HL-60 (cell line): ENCODE data around the gene CHST11.

ENCODE experiments used
- DNase-seq, 2 experiments: peaks; one replicate each; pipeline ENCODE4 v3.0.0-alpha.2; 2010 to 2020; ENCODE audit warnings: low read depth in 1 of 2, low spot score in 1 of 2
- H3K27ac ChIP-seq: fragments of 250-450 bp; sonication (Bioruptor Pico); replicated peaks from 2 replicates; pipeline ENCODE4 v1.5.1; 2020; ENCODE audit warnings: mild to moderate bottlenecking, moderate library complexity
- H3K27me3 ChIP-seq: fragments of 250-450 bp; sonication (Bioruptor Pico); 2 replicates; pipeline ENCODE4 v1.5.1; 2021; ENCODE audit warnings: mild to moderate bottlenecking, moderate library complexity; ENCODE audit not compliant: insufficient read depth, poor library complexity, severe bottlenecking
- H3K4me3 ChIP-seq: replicated peaks from 2 replicates; pipeline ENCODE4 v1.5.1; 2011; ENCODE audit warnings: mild to moderate bottlenecking, control low read depth, low read length; ENCODE audit not compliant: insufficient read depth
- CTCF ChIP-seq: IDR thresholded peaks from one replicate; pipeline ENCODE4 v1.5.1; 2011; ENCODE audit warnings: low read length, control low read depth, inconsistent platforms; ENCODE audit not compliant: insufficient read depth
- GABPA ChIP-seq: IDR thresholded peaks from 2 replicates; pipeline ENCODE4 v1.6.1; 2012; ENCODE audit warnings: low read depth
- POLR2AphosphoS5 ChIP-seq: IDR thresholded peaks from 2 replicates; pipeline ENCODE4 v1.6.1; 2012; ENCODE audit warnings: low read depth
- SPI1 ChIP-seq: IDR thresholded peaks from 2 replicates; pipeline ENCODE4 v1.6.1; 2012; ENCODE audit warnings: low read depth, mild to moderate bottlenecking, borderline replicate concordance
- TF ChIP-seq, protein P1 (sequence below): IDR thresholded peaks from 2 replicates; pipeline ENCODE4 v1.6.1; 2012; ENCODE audit warnings: low read depth; ENCODE audit not compliant: insufficient replicate concordance

Gene CHST11

GRCh38 chr12:104790296-104791125 is 333.8 kb downstream of the CHST11 start:
- TF ChIP-seq SPI1 (no peak), CTCF (peak; percentile 25)
- no peak for DNase-seq
- Histone ChIP-seq H3K27me3 (no peaks in the 10 kb centered on the region), H3K27ac (no peak overlapping the region), H3K4me3 (no peak overlapping the region)

DNA sequence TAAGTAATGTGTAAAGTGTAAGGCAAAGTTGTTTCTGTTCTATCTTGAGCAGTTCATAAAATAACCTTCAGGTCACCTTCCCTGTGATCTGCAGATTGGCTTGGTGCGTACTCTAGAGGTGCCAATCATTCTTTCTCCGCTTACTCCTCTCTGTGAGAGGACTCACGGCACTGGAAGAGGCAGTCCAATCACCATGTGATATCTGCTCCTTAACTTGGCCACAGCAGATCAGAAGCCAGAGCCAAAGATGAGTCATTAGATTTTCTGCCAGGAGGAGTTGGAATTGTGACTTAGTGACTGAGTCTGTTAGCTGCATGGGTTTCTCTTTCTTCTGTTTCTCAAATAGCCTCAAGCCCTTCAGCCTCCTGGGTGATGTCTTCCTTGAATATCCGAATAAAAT is 335.8 kb downstream of the CHST11 start:
- H3K4me3 ChIP-seq, result no peak overlapping the region
- no peak overlapping the region for H3K27ac ChIP-seq
- H3K27me3 ChIP-seq, result no peaks in the 10 kb centered on the region
- no peak for TF ChIP-seq GABPA
- TF ChIP-seq, protein P1, sequence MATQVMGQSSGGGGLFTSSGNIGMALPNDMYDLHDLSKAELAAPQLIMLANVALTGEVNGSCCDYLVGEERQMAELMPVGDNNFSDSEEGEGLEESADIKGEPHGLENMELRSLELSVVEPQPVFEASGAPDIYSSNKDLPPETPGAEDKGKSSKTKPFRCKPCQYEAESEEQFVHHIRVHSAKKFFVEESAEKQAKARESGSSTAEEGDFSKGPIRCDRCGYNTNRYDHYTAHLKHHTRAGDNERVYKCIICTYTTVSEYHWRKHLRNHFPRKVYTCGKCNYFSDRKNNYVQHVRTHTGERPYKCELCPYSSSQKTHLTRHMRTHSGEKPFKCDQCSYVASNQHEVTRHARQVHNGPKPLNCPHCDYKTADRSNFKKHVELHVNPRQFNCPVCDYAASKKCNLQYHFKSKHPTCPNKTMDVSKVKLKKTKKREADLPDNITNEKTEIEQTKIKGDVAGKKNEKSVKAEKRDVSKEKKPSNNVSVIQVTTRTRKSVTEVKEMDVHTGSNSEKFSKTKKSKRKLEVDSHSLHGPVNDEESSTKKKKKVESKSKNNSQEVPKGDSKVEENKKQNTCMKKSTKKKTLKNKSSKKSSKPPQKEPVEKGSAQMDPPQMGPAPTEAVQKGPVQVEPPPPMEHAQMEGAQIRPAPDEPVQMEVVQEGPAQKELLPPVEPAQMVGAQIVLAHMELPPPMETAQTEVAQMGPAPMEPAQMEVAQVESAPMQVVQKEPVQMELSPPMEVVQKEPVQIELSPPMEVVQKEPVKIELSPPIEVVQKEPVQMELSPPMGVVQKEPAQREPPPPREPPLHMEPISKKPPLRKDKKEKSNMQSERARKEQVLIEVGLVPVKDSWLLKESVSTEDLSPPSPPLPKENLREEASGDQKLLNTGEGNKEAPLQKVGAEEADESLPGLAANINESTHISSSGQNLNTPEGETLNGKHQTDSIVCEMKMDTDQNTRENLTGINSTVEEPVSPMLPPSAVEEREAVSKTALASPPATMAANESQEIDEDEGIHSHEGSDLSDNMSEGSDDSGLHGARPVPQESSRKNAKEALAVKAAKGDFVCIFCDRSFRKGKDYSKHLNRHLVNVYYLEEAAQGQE, result no peak
- TF ChIP-seq POLR2AphosphoS5, result no peak
- TF ChIP-seq SPI1, result no peak
- no peak for TF ChIP-seq CTCF
- no peak for DNase-seq

- no peak for DNase-seq
- Histone ChIP-seq H3K4me3 (no peak overlapping the region), H3K27me3 (no peaks in the 10 kb centered on the region), H3K27ac (no peak overlapping the region)
- no peak for TF ChIP-seq CTCF
- no peak for TF ChIP-seq POLR2AphosphoS5
- TF ChIP-seq SPI1, result no peak
- TF ChIP-seq, protein P1, result no peak
- no peak for TF ChIP-seq GABPA
These were observed 336.5 kb downstream of the CHST11 start for GRCh38 chr12:104793285-104793684.

GRCh38 chr12:104793968-104794367 is 337.2 kb downstream of the CHST11 start:
- H3K27me3 ChIP-seq, result no peaks in the 10 kb centered on the region
- DNase-seq, result no peak
- TF ChIP-seq SPI1 (no peak), GABPA (no peak), CTCF (no peak), POLR2AphosphoS5 (no peak)
- TF ChIP-seq, protein P1, result no peak
- no peak overlapping the region for H3K27ac ChIP-seq
- H3K4me3 ChIP-seq, result no peak overlapping the region
